DND-41 (cell line): ENCODE data around the gene TMEM19.

Source experiments
- CTCF ChIP-seq: IDR thresholded peaks from 2 replicates; pipeline ENCODE4 v1.5.1; 2012; ENCODE audit warnings: borderline replicate concordance, low read length, moderate library complexity, mild to moderate bottlenecking; ENCODE audit not compliant: poor library complexity, severe bottlenecking; ENCODE audit errors: extremely low read depth
- EZH2 ChIP-seq: IDR thresholded peaks from 3 replicates; pipeline ENCODE4 v1.6.1; 2012; ENCODE audit warnings: borderline replicate concordance, low read depth, mild to moderate bottlenecking, moderate library complexity, low read length, inconsistent platforms; ENCODE audit not compliant: severe bottlenecking

GRCh38 chr12:71731439-71732356 lies 45.8 kb downstream of the TMEM19 start:
- no peak for TF ChIP-seq EZH2
- no peak for TF ChIP-seq CTCF
